NCI-H524 (cell line): ENCODE measurements around the gene SLAMF6.

Source experiments
- DNase-seq, 2 experiments: peaks; one replicate each; lab custom pipeline; 2025; lab: John Stamatoyannopoulos, UW

SLAMF6 gene

GRCh38 chr1:160466961-160467360 lies 56.1 kb downstream of the SLAMF6 start:
- DNase-seq: no peak

- DNase-seq: no peak
Measured at GRCh38 chr1:160465123-160465522, 57.9 kb downstream of the SLAMF6 start.

- DNase-seq: no peak
Measured at GRCh38 chr1:160460683-160461287, 62.3 kb downstream of the SLAMF6 start.

- no peak for DNase-seq
Measured at GRCh38 chr1:160460214-160460642, 62.8 kb downstream of the SLAMF6 start.

- no peak for DNase-seq
Measured at GRCh38 chr1:160459687-160460086, 63.4 kb downstream of the SLAMF6 start.

- no peak for DNase-seq
Measured at GRCh38 chr1:160459056-160459455, 64.0 kb downstream of the SLAMF6 start.

- DNase-seq: no peak
Measured at GRCh38 chr1:160455153-160455517, 67.9 kb downstream of the SLAMF6 start.

- DNase-seq: no peak
Measured at GRCh38 chr1:160454371-160455152, 68.5 kb downstream of the SLAMF6 start.

GRCh38 chr1:160453443-160453842 lies 69.6 kb downstream of the SLAMF6 start:
- DNase-seq: no peak

GRCh38 chr1:160451859-160452232 lies 71.2 kb downstream of the SLAMF6 start:
- no peak for DNase-seq

- no peak for DNase-seq
Measured at GRCh38 chr1:160451119-160451858, 71.8 kb downstream of the SLAMF6 start.

GRCh38 chr1:160449494-160449893 lies 73.6 kb downstream of the SLAMF6 start:
- DNase-seq: no peak

- DNase-seq: no peak
Measured at GRCh38 chr1:160446945-160447600, 76.0 kb downstream of the SLAMF6 start.

GRCh38 chr1:160439718-160440117 lies 83.3 kb downstream of the SLAMF6 start:
- DNase-seq: no peak

- DNase-seq: no peak
Measured at GRCh38 chr1:160438935-160439334, 84.1 kb downstream of the SLAMF6 start.

GRCh38 chr1:160438317-160438918 lies 84.6 kb downstream of the SLAMF6 start:
- DNase-seq: no peak

GRCh38 chr1:160437432-160438316 lies 85.4 kb downstream of the SLAMF6 start:
- no peak for DNase-seq

GRCh38 chr1:160436966-160437365 lies 86.1 kb downstream of the SLAMF6 start:
- no peak for DNase-seq
